IMR-90 (cell line): ENCODE measurements around the gene XIST. TPM values are rescaled to one million over a fixed set of nuclear protein-coding genes. Genes with fewer than 3 reads are reported as not detected.

Source experiments
- ATAC-seq: fragments of 200-7000 bp; cut with Tn5 transposase; 2 replicates; pipeline ENCODE4 v1.9.1; 2020; ENCODE audit warnings: low read depth, mild to moderate bottlenecking, moderate library complexity
- BruUV-seq: library from RNA; stranded (reverse); fragments of 400-500 nt; replicated peaks from 2 replicates; lab custom pipeline; 2021; lab: Mats Ljungman, UMichigan
- CTCF ChIA-PET: fragments of 300-600 bp; formaldehyde crosslinking; extraction: SDS; loops from one replicate; lab custom pipeline; 2021; ENCODE audit warnings: antibody characterized with exemption; lab: Yijun Ruan, JAX
- POLR2A ChIA-PET: fragments of 300-600 bp; sonication (Branson Sonifier 250); formaldehyde crosslinking; loops from one replicate; lab custom pipeline; 2022; ENCODE audit warnings: antibody characterized with exemption; ENCODE audit not compliant: unreplicated experiment; lab: Charles Lee
- DNase-seq: peaks from one replicate; pipeline ENCODE4 v3.0.0; 2013
- H2AFZ ChIP-seq: replicated peaks from 2 replicates; pipeline ENCODE3; 2013; ENCODE audit warnings: low read length, mild to moderate bottlenecking; ENCODE audit not compliant: poor library complexity
- H2AK5ac ChIP-seq: 2 replicates; pipeline ENCODE4 v1.6.1; 2013; ENCODE audit warnings: low read depth, low read length, inconsistent platforms
- H2AK9ac ChIP-seq: replicated peaks from 2 replicates; pipeline ENCODE3; 2013; ENCODE audit warnings: mild to moderate bottlenecking, low read depth, low read length, moderate library complexity; ENCODE audit not compliant: poor library complexity
- H2BK120ac ChIP-seq: 2 replicates; pipeline ENCODE4 v1.6.1; 2013; ENCODE audit warnings: low read depth, low read length, inconsistent platforms
- H2BK15ac ChIP-seq: 3 replicates; pipeline ENCODE4 v1.6.1; 2013; ENCODE audit warnings: low read depth, low read length, inconsistent platforms
- H2BK20ac ChIP-seq: 2 replicates; pipeline ENCODE4 v1.6.1; 2013; ENCODE audit warnings: low read depth, mild to moderate bottlenecking, inconsistent platforms, low read length, moderate library complexity
- H2BK5ac ChIP-seq: 2 replicates; pipeline ENCODE4 v1.6.1; 2013; ENCODE audit warnings: mild to moderate bottlenecking, low read depth, low read length, inconsistent platforms; ENCODE audit not compliant: poor library complexity, severe bottlenecking
- H3K14ac ChIP-seq: replicated peaks from 2 replicates; pipeline ENCODE4 v1.6.1; 2013; ENCODE audit warnings: low read depth, low read length, inconsistent platforms
- H3K18ac ChIP-seq: 2 replicates; pipeline ENCODE4 v1.6.1; 2013; ENCODE audit warnings: low read depth, low read length, control low read depth
- H3K23ac ChIP-seq: 2 replicates; pipeline ENCODE4 v1.6.1; 2013; ENCODE audit warnings: low read depth, low read length, inconsistent platforms
- H3K27ac ChIP-seq: 2 replicates; pipeline ENCODE4 v1.5.1; 2013; ENCODE audit warnings: mild to moderate bottlenecking, control low read depth, low read length; ENCODE audit not compliant: insufficient read depth
- H3K27me3 ChIP-seq: 2 replicates; pipeline ENCODE4 v1.6.1; 2013; ENCODE audit warnings: low read length; ENCODE audit not compliant: control insufficient read depth, insufficient read depth
- H3K36me3 ChIP-seq: 2 replicates; pipeline ENCODE4 v1.6.1; 2013; ENCODE audit warnings: low read length, mixed read lengths; ENCODE audit not compliant: control insufficient read depth, insufficient read depth
- H3K4ac ChIP-seq: 2 replicates; pipeline ENCODE4 v1.6.1; 2013; ENCODE audit warnings: low read depth, low read length, inconsistent platforms
- H3K4me1 ChIP-seq: 2 replicates; pipeline ENCODE4 v1.6.1; 2013; ENCODE audit warnings: low read length, mixed read lengths; ENCODE audit not compliant: control insufficient read depth, insufficient read depth
- H3K4me2 ChIP-seq: 2 replicates; pipeline ENCODE4 v1.6.1; 2013; ENCODE audit warnings: low read depth, mild to moderate bottlenecking, control low read depth, low read length, moderate library complexity
- H3K4me3 ChIP-seq: 2 replicates; pipeline ENCODE4 v1.5.1; 2013; ENCODE audit warnings: low read depth, mild to moderate bottlenecking, control low read depth, low read length, moderate library complexity; ENCODE audit not compliant: insufficient read depth
- H3K56ac ChIP-seq: 2 replicates; pipeline ENCODE4 v1.6.1; 2013; ENCODE audit warnings: low read length, inconsistent platforms; ENCODE audit not compliant: insufficient read depth; ENCODE audit errors: extremely low read depth
- H3K79me1 ChIP-seq, 2 experiments: 2 replicates each; pipeline ENCODE4 v1.6.1; 2013; ENCODE audit warnings: low read length in 2 of 2, inconsistent platforms in 1 of 2, low read depth in 1 of 2
- H3K9ac ChIP-seq: 2 replicates; pipeline ENCODE4 v1.6.1; 2013; ENCODE audit warnings: low read depth, low read length, control low read depth
- H3K9me1 ChIP-seq: 2 replicates; pipeline ENCODE4 v1.6.1; 2013; ENCODE audit warnings: low read length, inconsistent platforms; ENCODE audit not compliant: insufficient read depth
- H3K9me3 ChIP-seq: 2 replicates; pipeline ENCODE4 v1.6.1; 2013; ENCODE audit warnings: low read length; ENCODE audit not compliant: control insufficient read depth, insufficient read depth
- H4K20me1 ChIP-seq: 2 replicates; pipeline ENCODE4 v1.6.1; 2013; ENCODE audit warnings: low read length, inconsistent platforms; ENCODE audit not compliant: insufficient read depth
- H4K5ac ChIP-seq: 2 replicates; pipeline ENCODE4 v1.6.1; 2013; ENCODE audit warnings: mild to moderate bottlenecking, low read depth, low read length, control low read depth
- H4K8ac ChIP-seq, 2 experiments: 2 replicates each; pipeline ENCODE4 v1.6.1; 2013; ENCODE audit warnings: low read depth in 2 of 2, low read length in 2 of 2, control low read depth in 1 of 2, inconsistent platforms in 1 of 2
- H4K91ac ChIP-seq: 2 replicates; pipeline ENCODE4 v1.6.1; 2013; ENCODE audit warnings: low read depth, low read length, inconsistent platforms; ENCODE audit not compliant: insufficient read depth
- MAZ ChIP-seq: IDR thresholded peaks from 2 replicates; pipeline ENCODE4 v1.6.1; 2012; ENCODE audit warnings: low read depth, mild to moderate bottlenecking, low read length, improper control_type of control experiment, moderate library complexity, borderline replicate concordance
- WGBS, 2 experiments: methylation state at CpG; one replicate each; pipeline versions ENCODE4 v1.1.5 to v1.1.7; 2013; ENCODE audit warnings: missing lambda C conversion rate in 2 of 2; ENCODE audit not compliant: insufficient read length in 1 of 2; ENCODE audit errors: extremely low coverage in 2 of 2; 5-methylcytosine and 5-hydroxymethylcytosine counted together
- dilution Hi-C: fragments of 300-500 bp; cut with HindIII; formaldehyde crosslinking; loops from one replicate; pipeline ENCODE4 v1.14.3; 2018; ENCODE audit warnings: low sequenced_read_pairs; ENCODE audit not compliant: unreplicated experiment
- in situ Hi-C: fragments of 300-500 bp; cut with MboI; formaldehyde crosslinking; loops from 3 replicates; pipeline ENCODE4 v1.14.3; 2019; ENCODE audit warnings: low sequenced_read_pairs, inconsistent platforms, mixed read lengths
- intact Hi-C: fragments of 100-400 bp; cut with micrococcal nuclease; formaldehyde crosslinking; loops from 2 replicates; pipeline ENCODE4 v1.10.0; 2022
- polyA plus RNA-seq, 3 experiments: library from polyadenylated mRNA; depleted of rRNA; stranded (reverse); fragments of >200 nt; gene quantifications; 2 replicates each; pipeline ENCODE4 v1.2.3, GENCODE V29; 2012; ENCODE audit warnings: low replicate concordance in 1 of 3
- total RNA-seq: library from RNA; depleted of rRNA; stranded (reverse); fragments of >200 nt; gene quantifications from 2 replicates; pipeline ENCODE4 v1.2.3, GENCODE V29; 2012

Gene XIST
- total and polyA plus RNA-seq, 2 of the 4 experiments (the other 2 are of a cell fraction) = 48.9 to 159 TPM

DNA sequence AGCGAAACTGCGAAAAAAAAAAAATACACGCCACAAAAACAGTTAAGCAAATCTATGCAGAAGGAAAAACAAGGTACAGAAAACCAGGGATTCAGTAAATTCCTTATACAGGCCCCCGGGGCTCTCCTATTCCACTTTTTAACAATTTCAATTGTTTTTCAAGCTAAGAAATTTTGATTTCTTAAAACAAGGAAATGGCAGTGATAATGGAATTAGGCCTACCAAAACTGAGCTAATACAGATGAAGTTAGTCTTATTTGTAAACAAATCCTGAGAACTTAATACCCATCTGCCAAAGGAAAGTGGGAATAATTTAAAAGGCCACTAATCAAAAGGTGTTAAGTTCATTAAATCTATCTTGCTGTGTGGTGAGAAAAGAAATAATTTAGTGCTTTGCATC, 20.2 kb downstream of the XIST start:
- Histone ChIP-seq H2AK9ac (no peak overlapping the region), H2BK5ac (no peak overlapping the region), H3K9me3 (no peaks in the 10 kb centered on the region), H4K5ac (no peak overlapping the region), H3K4ac (no peak overlapping the region), H3K27me3 (no peaks in the 10 kb centered on the region; the same call in 1 of the 2 replicates), H2AFZ (no peak overlapping the region), H2BK120ac (no peak overlapping the region), H3K56ac (no peak overlapping the region), H3K14ac (no peak overlapping the region), H3K79me1 (peaks cover 7 to 10% of the 10 kb centered on the region in 2 experiments; a peak in 1 of 4 replicates), H4K8ac (no peak overlapping the region), H4K91ac (no peak overlapping the region), H2AK5ac (no peak overlapping the region), H3K18ac (no peak overlapping the region), H3K23ac (no peak overlapping the region), H3K4me1 (no peaks in the 10 kb centered on the region), H3K9ac (no peak overlapping the region), H2BK20ac (no peak overlapping the region), H2BK15ac (no peak overlapping the region), H3K4me3 (no peak overlapping the region), H3K4me2 (no peak overlapping the region), H4K20me1 (peaks cover 90% of the 10 kb centered on the region), H3K9me1 (peaks cover 3% of the 10 kb centered on the region; the same call in 1 of the 2 replicates), H3K36me3 (peaks cover 9% of the 10 kb centered on the region), H3K27ac (no peak overlapping the region)
- POLR2A ChIA-PET = no interaction called here
- no peak for ATAC-seq
- DNase-seq = no peak
- WGBS, 2 experiments = 100% methylated on average over 1 of the region's 4 CpGs; no CpG with 5 or more reads in 1 of the 2 experiments
- dilution Hi-C loops (no loop called here), intact Hi-C loops (no loop called here), in situ Hi-C loops (no loop called here)
- CTCF ChIA-PET = no interaction called here
- BruUV-seq = no TSS peak
- TF ChIP-seq MAZ = no peak
